Middle frontal gyrus (tissue), 1 donor: ENCODE data around the gene TCF7.

Experiments
- DNase-seq: peaks from one replicate; pipeline ENCODE4 v3.0.0-alpha.2; 2015; ENCODE audit warnings: low spot score; ENCODE audit errors: extremely low spot score

Gene TCF7

DNA sequence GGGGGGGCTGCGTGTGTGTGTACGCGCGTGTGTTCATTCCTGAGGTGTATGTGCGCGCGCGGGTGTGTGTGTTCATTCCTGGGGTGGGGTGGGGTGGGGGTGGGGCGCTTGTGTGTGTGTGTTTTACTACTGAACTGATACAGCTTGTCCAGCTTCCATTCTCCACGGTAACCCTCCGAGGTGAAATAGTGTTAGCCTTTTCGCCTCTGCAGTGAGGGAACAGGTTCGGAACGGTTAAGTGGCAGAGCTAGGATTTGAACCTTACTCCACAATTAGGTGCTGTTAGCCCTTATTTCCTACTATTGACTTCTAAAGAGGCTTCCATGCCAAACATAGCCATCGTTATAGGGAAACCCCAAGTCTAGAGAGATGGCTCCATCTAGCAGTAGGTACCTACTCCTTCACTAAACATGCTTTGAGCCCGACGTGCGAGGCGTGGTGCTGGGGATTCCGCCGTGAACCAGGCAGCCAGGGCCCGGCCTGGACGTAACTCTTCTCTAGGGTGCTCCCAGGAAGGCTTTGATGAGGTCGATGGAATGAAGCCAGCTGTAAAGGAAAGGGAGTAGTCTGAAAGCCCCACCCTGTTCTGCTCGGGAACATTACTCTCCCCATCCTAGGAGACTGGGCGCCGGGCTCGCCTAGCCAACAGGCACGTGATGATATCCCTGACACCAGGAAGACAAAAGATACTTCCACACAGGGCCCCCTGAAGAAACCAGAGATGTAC is 63.1 kb downstream of the TCF7 start:
- DNase-seq: no peak

DNA sequence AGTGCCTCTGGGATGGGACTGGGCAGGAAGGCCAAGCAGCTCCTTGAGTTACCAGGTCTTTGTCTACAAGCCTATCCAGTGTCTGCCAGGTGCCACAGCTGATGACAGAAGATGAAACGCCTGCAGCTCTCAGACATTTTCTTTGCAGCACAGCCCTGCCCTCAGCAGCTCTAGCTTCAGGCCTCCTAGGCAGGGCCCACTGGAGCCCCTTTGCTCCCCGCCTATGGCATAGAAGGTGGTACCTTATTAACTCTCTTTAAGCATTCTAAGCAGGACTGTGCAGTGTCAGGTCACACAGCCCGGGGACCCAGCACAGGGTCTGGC is 63.6 kb downstream of the TCF7 start:
- no peak for DNase-seq

DNA sequence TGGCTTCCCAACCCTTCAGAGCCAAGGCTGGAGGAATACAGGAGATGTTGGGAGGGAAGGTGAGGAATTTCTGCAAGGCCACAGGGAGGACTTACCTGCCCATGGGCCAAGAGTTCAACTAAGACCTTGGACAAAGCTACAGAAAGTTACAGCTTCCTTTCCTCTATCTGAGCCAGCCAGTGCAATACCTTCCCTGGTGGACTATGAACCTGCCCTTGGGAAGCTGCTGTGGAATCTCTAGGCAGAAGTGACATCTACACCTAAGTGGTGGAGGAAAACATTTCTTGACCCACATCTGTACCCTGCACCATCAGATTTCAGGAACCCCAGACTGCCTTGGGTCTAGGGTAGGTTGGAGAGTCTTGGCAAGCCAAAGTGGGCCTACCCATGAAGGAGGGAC is 69.0 kb downstream of the TCF7 start:
- DNase-seq: no peak

DNA sequence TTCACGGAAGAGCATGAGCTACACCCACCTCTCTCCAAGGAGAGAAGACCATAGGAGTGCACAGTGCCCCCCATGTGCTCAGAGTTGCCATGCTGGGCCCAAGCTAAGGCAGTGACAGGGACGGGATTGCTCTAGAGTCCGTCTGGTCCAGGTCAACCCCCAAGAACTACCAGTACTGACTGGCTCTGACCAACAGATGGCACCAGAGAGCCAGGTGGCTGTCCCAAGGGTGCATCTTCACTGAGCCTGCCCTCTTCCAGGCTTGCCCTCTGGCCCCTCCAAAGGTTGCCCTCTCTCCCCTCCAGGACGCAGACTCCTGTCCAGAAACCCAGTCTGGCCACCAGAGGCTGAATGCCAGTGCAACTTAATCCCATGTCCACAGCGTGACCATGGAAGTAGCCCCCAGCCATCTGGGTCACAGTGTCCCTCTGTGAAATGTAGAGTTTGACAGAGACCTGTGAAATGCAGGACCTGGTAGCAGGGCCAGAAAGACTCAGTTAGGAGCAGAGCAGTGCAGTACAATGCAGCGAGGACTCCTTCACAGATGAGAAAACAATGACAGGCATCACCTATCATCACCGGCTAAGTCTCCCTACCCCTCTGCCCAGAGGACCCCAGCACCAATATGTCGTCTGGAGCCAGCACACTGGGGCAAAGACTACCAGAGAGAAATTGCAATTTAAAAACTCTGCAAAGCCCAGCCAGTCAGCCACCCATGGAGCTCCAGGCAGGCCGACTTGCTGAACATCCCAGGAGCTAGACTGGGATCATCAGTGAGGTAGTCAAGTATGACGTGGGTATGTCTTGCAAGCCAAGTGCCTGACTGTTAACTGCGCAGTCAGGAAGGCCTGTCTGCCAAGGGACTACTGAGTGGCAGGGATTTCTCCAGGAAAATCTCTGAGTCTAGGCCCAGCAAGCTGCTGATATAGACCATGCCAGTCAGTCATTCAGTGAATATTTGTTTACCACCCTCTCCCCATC is 70.0 kb downstream of the TCF7 start:
- no peak for DNase-seq

DNA sequence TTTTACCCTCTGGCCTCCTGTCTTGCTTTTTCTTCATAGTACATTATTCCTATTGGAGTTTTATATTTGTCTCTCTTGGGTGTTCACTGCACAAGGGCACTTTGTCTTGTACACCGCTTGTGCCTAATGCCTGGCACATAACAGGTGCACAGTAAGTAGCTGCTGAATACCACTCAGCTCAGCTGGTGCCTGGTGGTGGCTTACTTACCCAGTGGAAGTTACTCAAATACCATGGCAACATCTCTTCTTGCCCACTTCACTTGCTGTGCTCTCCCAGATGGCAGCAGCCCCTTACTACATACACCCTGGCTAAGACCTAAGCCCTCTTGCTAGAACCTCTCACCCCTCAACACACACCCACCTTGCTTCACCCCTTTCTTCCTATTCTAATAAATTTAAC is 73.6 kb downstream of the TCF7 start:
- DNase-seq: no peak

DNA sequence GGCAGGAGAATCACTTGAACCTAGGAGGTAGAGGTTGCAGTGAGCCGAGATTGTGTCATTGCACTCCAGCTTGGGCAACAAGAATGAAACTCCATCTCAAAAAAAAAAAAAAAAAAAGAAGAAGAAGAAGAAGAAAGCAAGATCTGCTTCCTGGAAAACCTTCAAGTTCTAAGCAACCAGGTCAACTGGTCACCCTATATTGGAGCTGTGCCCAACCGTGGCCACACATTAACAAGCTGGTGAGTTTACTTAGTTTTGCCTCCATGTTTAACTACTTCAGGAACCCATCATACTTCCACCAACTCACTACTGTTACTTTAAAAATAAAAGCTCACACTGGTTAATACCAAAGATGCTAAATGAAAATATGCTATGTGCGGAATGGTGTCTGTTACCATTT is 74.5 kb downstream of the TCF7 start:
- no peak for DNase-seq

DNA sequence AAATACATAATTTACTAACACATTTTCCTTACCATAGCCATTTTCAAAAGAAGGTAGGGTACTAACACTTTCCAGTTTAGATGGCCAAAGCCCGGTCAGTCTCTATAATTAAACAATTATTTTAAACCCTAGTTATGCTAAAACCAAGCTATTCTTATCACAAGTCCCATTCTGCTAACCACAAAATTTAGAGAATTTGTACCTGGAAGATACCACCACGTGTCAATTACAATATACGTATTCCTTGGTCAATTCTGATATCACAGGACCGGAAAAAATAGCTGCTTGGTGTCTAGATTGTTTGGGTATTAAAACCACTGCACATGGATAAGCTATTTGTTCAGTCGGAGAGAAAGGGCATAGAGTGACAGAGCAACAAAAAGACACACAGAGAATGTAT is 81.2 kb downstream of the TCF7 start:
- DNase-seq: no peak
